IMR-90 (cell line): Measurements from ENCODE around the gene ASGR2. TPM values are rescaled to one million over a fixed set of nuclear protein-coding genes. Genes with fewer than 3 reads are reported as not detected.

Experiments used
- ATAC-seq: fragments of 200-7000 bp; cut with Tn5 transposase; 2 replicates; pipeline ENCODE4 v1.9.1; 2020; ENCODE audit warnings: low read depth, mild to moderate bottlenecking, moderate library complexity
- BruUV-seq: library from RNA; stranded (reverse); fragments of 400-500 nt; replicated peaks from 2 replicates; lab custom pipeline; 2021; lab: Mats Ljungman, UMichigan
- CTCF ChIA-PET: fragments of 300-600 bp; formaldehyde crosslinking; extraction: SDS; loops from one replicate; lab custom pipeline; 2021; ENCODE audit warnings: antibody characterized with exemption; lab: Yijun Ruan, JAX
- POLR2A ChIA-PET: fragments of 300-600 bp; sonication (Branson Sonifier 250); formaldehyde crosslinking; loops from one replicate; lab custom pipeline; 2022; ENCODE audit warnings: antibody characterized with exemption; ENCODE audit not compliant: unreplicated experiment; lab: Charles Lee
- DNase-seq: peaks from one replicate; pipeline ENCODE4 v3.0.0; 2013
- H2AFZ ChIP-seq: replicated peaks from 2 replicates; pipeline ENCODE3; 2013; ENCODE audit warnings: low read length, mild to moderate bottlenecking; ENCODE audit not compliant: poor library complexity
- H2AK5ac ChIP-seq: 2 replicates; pipeline ENCODE4 v1.6.1; 2013; ENCODE audit warnings: low read depth, low read length, inconsistent platforms
- H2AK9ac ChIP-seq: replicated peaks from 2 replicates; pipeline ENCODE3; 2013; ENCODE audit warnings: mild to moderate bottlenecking, low read depth, low read length, moderate library complexity; ENCODE audit not compliant: poor library complexity
- H2BK120ac ChIP-seq: 2 replicates; pipeline ENCODE4 v1.6.1; 2013; ENCODE audit warnings: low read depth, low read length, inconsistent platforms
- H2BK15ac ChIP-seq: 3 replicates; pipeline ENCODE4 v1.6.1; 2013; ENCODE audit warnings: low read depth, low read length, inconsistent platforms
- H2BK20ac ChIP-seq: 2 replicates; pipeline ENCODE4 v1.6.1; 2013; ENCODE audit warnings: low read depth, mild to moderate bottlenecking, inconsistent platforms, low read length, moderate library complexity
- H2BK5ac ChIP-seq: 2 replicates; pipeline ENCODE4 v1.6.1; 2013; ENCODE audit warnings: mild to moderate bottlenecking, low read depth, low read length, inconsistent platforms; ENCODE audit not compliant: poor library complexity, severe bottlenecking
- H3K14ac ChIP-seq: replicated peaks from 2 replicates; pipeline ENCODE4 v1.6.1; 2013; ENCODE audit warnings: low read depth, low read length, inconsistent platforms
- H3K18ac ChIP-seq: 2 replicates; pipeline ENCODE4 v1.6.1; 2013; ENCODE audit warnings: low read depth, low read length, control low read depth
- H3K23ac ChIP-seq: 2 replicates; pipeline ENCODE4 v1.6.1; 2013; ENCODE audit warnings: low read depth, low read length, inconsistent platforms
- H3K27ac ChIP-seq: 2 replicates; pipeline ENCODE4 v1.5.1; 2013; ENCODE audit warnings: mild to moderate bottlenecking, control low read depth, low read length; ENCODE audit not compliant: insufficient read depth
- H3K27me3 ChIP-seq: 2 replicates; pipeline ENCODE4 v1.6.1; 2013; ENCODE audit warnings: low read length; ENCODE audit not compliant: control insufficient read depth, insufficient read depth
- H3K36me3 ChIP-seq: 2 replicates; pipeline ENCODE4 v1.6.1; 2013; ENCODE audit warnings: low read length, mixed read lengths; ENCODE audit not compliant: control insufficient read depth, insufficient read depth
- H3K4ac ChIP-seq: 2 replicates; pipeline ENCODE4 v1.6.1; 2013; ENCODE audit warnings: low read depth, low read length, inconsistent platforms
- H3K4me1 ChIP-seq: 2 replicates; pipeline ENCODE4 v1.6.1; 2013; ENCODE audit warnings: low read length, mixed read lengths; ENCODE audit not compliant: control insufficient read depth, insufficient read depth
- H3K4me2 ChIP-seq: 2 replicates; pipeline ENCODE4 v1.6.1; 2013; ENCODE audit warnings: low read depth, mild to moderate bottlenecking, control low read depth, low read length, moderate library complexity
- H3K4me3 ChIP-seq: 2 replicates; pipeline ENCODE4 v1.5.1; 2013; ENCODE audit warnings: low read depth, mild to moderate bottlenecking, control low read depth, low read length, moderate library complexity; ENCODE audit not compliant: insufficient read depth
- H3K56ac ChIP-seq: 2 replicates; pipeline ENCODE4 v1.6.1; 2013; ENCODE audit warnings: low read length, inconsistent platforms; ENCODE audit not compliant: insufficient read depth; ENCODE audit errors: extremely low read depth
- H3K79me1 ChIP-seq, 2 experiments: 2 replicates each; pipeline ENCODE4 v1.6.1; 2013; ENCODE audit warnings: low read length in 2 of 2, inconsistent platforms in 1 of 2, low read depth in 1 of 2
- H3K9ac ChIP-seq: 2 replicates; pipeline ENCODE4 v1.6.1; 2013; ENCODE audit warnings: low read depth, low read length, control low read depth
- H3K9me1 ChIP-seq: 2 replicates; pipeline ENCODE4 v1.6.1; 2013; ENCODE audit warnings: low read length, inconsistent platforms; ENCODE audit not compliant: insufficient read depth
- H3K9me3 ChIP-seq: 2 replicates; pipeline ENCODE4 v1.6.1; 2013; ENCODE audit warnings: low read length; ENCODE audit not compliant: control insufficient read depth, insufficient read depth
- H4K20me1 ChIP-seq: 2 replicates; pipeline ENCODE4 v1.6.1; 2013; ENCODE audit warnings: low read length, inconsistent platforms; ENCODE audit not compliant: insufficient read depth
- H4K5ac ChIP-seq: 2 replicates; pipeline ENCODE4 v1.6.1; 2013; ENCODE audit warnings: mild to moderate bottlenecking, low read depth, low read length, control low read depth
- H4K8ac ChIP-seq, 2 experiments: 2 replicates each; pipeline ENCODE4 v1.6.1; 2013; ENCODE audit warnings: low read depth in 2 of 2, low read length in 2 of 2, control low read depth in 1 of 2, inconsistent platforms in 1 of 2
- H4K91ac ChIP-seq: 2 replicates; pipeline ENCODE4 v1.6.1; 2013; ENCODE audit warnings: low read depth, low read length, inconsistent platforms; ENCODE audit not compliant: insufficient read depth
- BHLHE40 ChIP-seq: fragments of 150-350 bp; IDR thresholded peaks from 2 replicates; pipeline ENCODE4 v1.6.1; 2016; ENCODE audit warnings: mild to moderate bottlenecking, low read depth, low read length
- CEBPB ChIP-seq: IDR thresholded peaks from 2 replicates; pipeline ENCODE4 v1.6.1; 2012; ENCODE audit warnings: low read depth, low read length, improper control_type of control experiment
- CTCF ChIP-seq: conservative IDR thresholded peaks from 2 replicates; pipeline ENCODE4 v1.5.1; 2012; ENCODE audit warnings: mild to moderate bottlenecking, low read depth, low read length, improper control_type of control experiment
- ELK1 ChIP-seq: fragments of 150-350 bp; IDR thresholded peaks from 2 replicates; pipeline ENCODE4 v1.6.1; 2016; ENCODE audit warnings: low read depth, mild to moderate bottlenecking, low read length, moderate library complexity, borderline replicate concordance
- RAD21 ChIP-seq: IDR thresholded peaks from 2 replicates; pipeline ENCODE4 v1.6.1; 2012; ENCODE audit warnings: low read length, improper control_type of control experiment
- SMC3 ChIP-seq: fragments of 150-350 bp; IDR thresholded peaks from 2 replicates; pipeline ENCODE4 v1.6.1; 2016; ENCODE audit warnings: low read depth, mild to moderate bottlenecking, antibody characterized with exemption, low read length, moderate library complexity
- WGBS, 2 experiments: methylation state at CpG; one replicate each; pipeline versions ENCODE4 v1.1.5 to v1.1.7; 2013; ENCODE audit warnings: missing lambda C conversion rate in 2 of 2; ENCODE audit not compliant: insufficient read length in 1 of 2; ENCODE audit errors: extremely low coverage in 2 of 2; 5-methylcytosine and 5-hydroxymethylcytosine counted together
- dilution Hi-C: fragments of 300-500 bp; cut with HindIII; formaldehyde crosslinking; loops from one replicate; pipeline ENCODE4 v1.14.3; 2018; ENCODE audit warnings: low sequenced_read_pairs; ENCODE audit not compliant: unreplicated experiment
- in situ Hi-C: fragments of 300-500 bp; cut with MboI; formaldehyde crosslinking; loops from 3 replicates; pipeline ENCODE4 v1.14.3; 2019; ENCODE audit warnings: low sequenced_read_pairs, inconsistent platforms, mixed read lengths
- intact Hi-C: fragments of 100-400 bp; cut with micrococcal nuclease; formaldehyde crosslinking; loops from 2 replicates; pipeline ENCODE4 v1.10.0; 2022
- polyA plus RNA-seq, 3 experiments: library from polyadenylated mRNA; depleted of rRNA; stranded (reverse); fragments of >200 nt; gene quantifications; 2 replicates each; pipeline ENCODE4 v1.2.3, GENCODE V29; 2012; ENCODE audit warnings: low replicate concordance in 1 of 3
- total RNA-seq: library from RNA; depleted of rRNA; stranded (reverse); fragments of >200 nt; gene quantifications from 2 replicates; pipeline ENCODE4 v1.2.3, GENCODE V29; 2012
- TF ChIP-seq, protein P1 (sequence below): fragments of 150-350 bp; IDR thresholded peaks from 2 replicates; pipeline ENCODE4 v1.6.1; 2017; ENCODE audit warnings: mild to moderate bottlenecking, antibody characterized with exemption, low read length, low read depth

ASGR2 gene
- total and polyA plus RNA-seq, 2 of the 4 experiments (the other 2 are of a cell fraction): not detected

DNA sequence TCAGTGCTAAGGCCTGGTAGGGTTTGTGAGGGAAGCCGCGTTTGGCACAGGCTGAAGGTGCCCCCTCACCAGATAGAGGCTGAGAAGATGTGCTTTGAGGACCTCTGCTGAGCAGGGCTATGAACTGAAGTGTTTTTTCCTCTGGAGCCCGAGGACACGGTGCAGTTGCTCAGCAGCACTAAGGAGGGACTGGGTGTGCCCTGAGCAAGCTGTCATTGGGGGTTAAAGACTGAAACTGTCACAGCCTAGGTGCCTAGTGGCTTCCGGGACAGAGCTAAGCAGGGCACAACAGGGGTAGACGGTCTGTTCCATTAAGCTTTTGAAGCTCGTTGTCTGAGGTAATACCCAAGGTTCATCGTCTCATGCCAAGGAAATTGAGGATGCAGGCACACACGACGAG lies 24.8 kb upstream of the ASGR2 start:
- TF ChIP-seq CTCF (no peak), ELK1 (no peak), BHLHE40 (no peak), RAD21 (no peak), CEBPB (no peak), SMC3 (no peak)
- TF ChIP-seq, protein P1, sequence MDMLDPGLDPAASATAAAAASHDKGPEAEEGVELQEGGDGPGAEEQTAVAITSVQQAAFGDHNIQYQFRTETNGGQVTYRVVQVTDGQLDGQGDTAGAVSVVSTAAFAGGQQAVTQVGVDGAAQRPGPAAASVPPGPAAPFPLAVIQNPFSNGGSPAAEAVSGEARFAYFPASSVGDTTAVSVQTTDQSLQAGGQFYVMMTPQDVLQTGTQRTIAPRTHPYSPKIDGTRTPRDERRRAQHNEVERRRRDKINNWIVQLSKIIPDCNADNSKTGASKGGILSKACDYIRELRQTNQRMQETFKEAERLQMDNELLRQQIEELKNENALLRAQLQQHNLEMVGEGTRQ: no peak

More for the DNA sequence above, 24.8 kb upstream of the ASGR2 start:
- POLR2A ChIA-PET: no interaction called here
- no peak for ATAC-seq
- Histone ChIP-seq H2AK5ac (no peak overlapping the region), H3K56ac (no peak overlapping the region), H3K14ac (no peak overlapping the region), H3K4me3 (no peak overlapping the region), H3K36me3 (no peaks in the 10 kb centered on the region), H3K9me1 (no peaks in the 10 kb centered on the region), H2BK5ac (no peak overlapping the region), H3K23ac (no peak overlapping the region), H3K27me3 (peaks cover 46% of the 10 kb centered on the region), H3K9ac (no peak overlapping the region), H4K5ac (no peak overlapping the region), H3K4me1 (no peaks in the 10 kb centered on the region), H4K91ac (no peak overlapping the region), H4K20me1 (no peaks in the 10 kb centered on the region), H3K27ac (no peak overlapping the region), H3K79me1 (no peaks in the 10 kb centered on the region), H2BK20ac (no peak overlapping the region), H2BK120ac (no peak overlapping the region), H3K4me2 (no peak overlapping the region), H2BK15ac (no peak overlapping the region), H3K4ac (no peak overlapping the region), H3K18ac (no peak overlapping the region), H2AFZ (no peak overlapping the region), H2AK9ac (no peak overlapping the region), H4K8ac (no peak overlapping the region), H3K9me3 (no peaks in the 10 kb centered on the region)
- intact Hi-C loops: no loop called here
- CTCF ChIA-PET: no interaction called here
- in situ Hi-C loops: loop anchor here (5.0 to 25.0 kb wide), 2 partner anchors 87 to 227 kb away; no protein-coding TSS in a partner anchor
- DNase-seq: no peak
- dilution Hi-C loops: no loop called here
- 43% methylated on average over 6 of the region's 10 CpGs; no CpG with 5 or more reads in 1 of the 2 experiments for WGBS, 2 experiments
- BruUV-seq: no TSS peak
